Measurements from ENCODE around the gene AATK. TPM values are rescaled to one million over a fixed set of nuclear protein-coding genes. Genes with fewer than 3 reads are reported as not detected.

Gene AATK
- total and polyA plus RNA-seq, 2 of the 13 experiments (the other 11 are each of a cell fraction or from before 2014, with no cell fraction given), result 2.9 to 8.4 TPM

DNA sequence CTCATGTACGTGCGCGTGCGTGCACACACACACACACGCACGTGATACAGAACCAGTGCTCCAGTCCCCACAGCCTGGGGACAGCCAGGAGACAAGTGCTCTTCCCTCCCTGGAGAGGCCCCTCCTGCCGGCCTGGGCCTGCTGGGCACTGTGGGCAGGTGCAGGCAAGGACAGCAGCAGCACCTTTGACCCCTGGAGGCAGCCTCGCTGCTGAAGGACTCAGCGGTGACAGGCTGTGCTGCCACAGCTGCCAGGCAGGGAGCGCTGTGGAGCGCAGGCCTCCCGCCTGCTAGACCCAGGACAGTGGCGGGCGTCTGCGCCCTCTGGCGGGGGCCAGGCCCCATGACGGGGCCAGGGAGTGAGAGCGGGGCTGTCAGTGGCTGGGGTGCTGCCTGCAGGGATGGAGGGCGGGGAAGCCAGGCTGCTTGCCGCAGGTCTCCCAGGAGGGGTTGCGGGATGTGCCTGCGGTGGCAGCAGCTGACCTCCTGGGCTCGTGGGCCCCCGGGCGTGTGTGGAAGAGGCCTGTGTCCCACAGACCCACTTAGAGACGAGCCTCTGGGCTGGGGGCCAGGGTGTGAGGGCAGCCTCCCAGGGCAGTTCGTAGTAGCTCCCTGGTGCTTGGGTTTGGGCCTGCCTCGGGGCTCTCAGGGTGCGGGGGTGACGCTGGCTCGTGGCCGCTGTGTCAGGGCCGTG, 64.3 kb downstream of the AATK start (continued):
- TF ChIP-seq ZBTB7A (CRISPR knock-in tag; IDR thresholded peaks at IDR 0.05) (peak; percentile 95; the same call in 1 of the 2 replicates), ZNF75D (CRISPR knock-in tag; IDR thresholded peaks at IDR 0.05; ENCODE audit: borderline replicate concordance) (no peak), FOXM1 (CRISPR knock-in tag; IDR thresholded peaks at IDR 0.05) (no peak), NR2C2 (CRISPR knock-in tag; IDR thresholded peaks at IDR 0.05; ENCODE audit: borderline replicate concordance) (peak; percentile 97), ZNF510 (CRISPR knock-in tag; IDR thresholded peaks at IDR 0.05; ENCODE audit: low read depth) (no peak), ARNTL (CRISPR knock-in tag; IDR thresholded peaks at IDR 0.05) (peak; percentile 85), HMG20A (CRISPR knock-in tag; IDR thresholded peaks at IDR 0.05; ENCODE audit: borderline replicate concordance) (peak; percentile 56; the same call in 1 of the 2 replicates), REPIN1 (CRISPR knock-in tag; IDR thresholded peaks at IDR 0.05; ENCODE audit: borderline replicate concordance, low read depth) (peak; percentile 100), ZFY (CRISPR knock-in tag; IDR thresholded peaks at IDR 0.05) (peak; percentile 87), ATF1 (CRISPR knock-in tag; IDR thresholded peaks at IDR 0.05) (no peak), ZNF264 (CRISPR knock-in tag; IDR thresholded peaks at IDR 0.05) (peak; percentile 96), ZNF788 (CRISPR knock-in tag; IDR thresholded peaks at IDR 0.05; ENCODE audit: borderline replicate concordance) (peak; percentile 97), PHF8 (CRISPR knock-in tag; IDR thresholded peaks at IDR 0.05) (peak; percentile 65), ARID2 (CRISPR knock-in tag; IDR thresholded peaks at IDR 0.05; ENCODE audit: borderline replicate concordance) (no peak), ZNF672 (CRISPR knock-in tag; IDR thresholded peaks at IDR 0.05) (0 out of 2 replicates have a peak, but pooled peaks have one; percentile 63)
- TF ChIP-seq, protein P1, sequence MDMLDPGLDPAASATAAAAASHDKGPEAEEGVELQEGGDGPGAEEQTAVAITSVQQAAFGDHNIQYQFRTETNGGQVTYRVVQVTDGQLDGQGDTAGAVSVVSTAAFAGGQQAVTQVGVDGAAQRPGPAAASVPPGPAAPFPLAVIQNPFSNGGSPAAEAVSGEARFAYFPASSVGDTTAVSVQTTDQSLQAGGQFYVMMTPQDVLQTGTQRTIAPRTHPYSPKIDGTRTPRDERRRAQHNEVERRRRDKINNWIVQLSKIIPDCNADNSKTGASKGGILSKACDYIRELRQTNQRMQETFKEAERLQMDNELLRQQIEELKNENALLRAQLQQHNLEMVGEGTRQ (IDR thresholded peaks at IDR 0.05; ENCODE audit: low read depth, low read length), result 0 out of 2 replicates have a peak, but pooled peaks have one; percentile 22
- TF ChIP-seq, protein P1 (CRISPR knock-in tag; IDR thresholded peaks at IDR 0.05; ENCODE audit: borderline replicate concordance), result no peak; the same call in 1 of the 2 replicates
- TF ChIP-seq, protein P2, sequence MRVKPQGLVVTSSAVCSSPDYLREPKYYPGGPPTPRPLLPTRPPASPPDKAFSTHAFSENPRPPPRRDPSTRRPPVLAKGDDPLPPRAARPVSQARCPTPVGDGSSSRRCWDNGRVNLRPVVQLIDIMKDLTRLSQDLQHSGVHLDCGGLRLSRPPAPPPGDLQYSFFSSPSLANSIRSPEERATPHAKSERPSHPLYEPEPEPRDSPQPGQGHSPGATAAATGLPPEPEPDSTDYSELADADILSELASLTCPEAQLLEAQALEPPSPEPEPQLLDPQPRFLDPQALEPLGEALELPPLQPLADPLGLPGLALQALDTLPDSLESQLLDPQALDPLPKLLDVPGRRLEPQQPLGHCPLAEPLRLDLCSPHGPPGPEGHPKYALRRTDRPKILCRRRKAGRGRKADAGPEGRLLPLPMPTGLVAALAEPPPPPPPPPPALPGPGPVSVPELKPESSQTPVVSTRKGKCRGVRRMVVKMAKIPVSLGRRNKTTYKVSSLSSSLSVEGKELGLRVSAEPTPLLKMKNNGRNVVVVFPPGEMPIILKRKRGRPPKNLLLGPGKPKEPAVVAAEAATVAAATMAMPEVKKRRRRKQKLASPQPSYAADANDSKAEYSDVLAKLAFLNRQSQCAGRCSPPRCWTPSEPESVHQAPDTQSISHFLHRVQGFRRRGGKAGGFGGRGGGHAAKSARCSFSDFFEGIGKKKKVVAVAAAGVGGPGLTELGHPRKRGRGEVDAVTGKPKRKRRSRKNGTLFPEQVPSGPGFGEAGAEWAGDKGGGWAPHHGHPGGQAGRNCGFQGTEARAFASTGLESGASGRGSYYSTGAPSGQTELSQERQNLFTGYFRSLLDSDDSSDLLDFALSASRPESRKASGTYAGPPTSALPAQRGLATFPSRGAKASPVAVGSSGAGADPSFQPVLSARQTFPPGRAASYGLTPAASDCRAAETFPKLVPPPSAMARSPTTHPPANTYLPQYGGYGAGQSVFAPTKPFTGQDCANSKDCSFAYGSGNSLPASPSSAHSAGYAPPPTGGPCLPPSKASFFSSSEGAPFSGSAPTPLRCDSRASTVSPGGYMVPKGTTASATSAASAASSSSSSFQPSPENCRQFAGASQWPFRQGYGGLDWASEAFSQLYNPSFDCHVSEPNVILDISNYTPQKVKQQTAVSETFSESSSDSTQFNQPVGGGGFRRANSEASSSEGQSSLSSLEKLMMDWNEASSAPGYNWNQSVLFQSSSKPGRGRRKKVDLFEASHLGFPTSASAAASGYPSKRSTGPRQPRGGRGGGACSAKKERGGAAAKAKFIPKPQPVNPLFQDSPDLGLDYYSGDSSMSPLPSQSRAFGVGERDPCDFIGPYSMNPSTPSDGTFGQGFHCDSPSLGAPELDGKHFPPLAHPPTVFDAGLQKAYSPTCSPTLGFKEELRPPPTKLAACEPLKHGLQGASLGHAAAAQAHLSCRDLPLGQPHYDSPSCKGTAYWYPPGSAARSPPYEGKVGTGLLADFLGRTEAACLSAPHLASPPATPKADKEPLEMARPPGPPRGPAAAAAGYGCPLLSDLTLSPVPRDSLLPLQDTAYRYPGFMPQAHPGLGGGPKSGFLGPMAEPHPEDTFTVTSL (CRISPR knock-in tag; IDR thresholded peaks at IDR 0.05; ENCODE audit: borderline replicate concordance), result no peak
- TF ChIP-seq, protein P3, sequence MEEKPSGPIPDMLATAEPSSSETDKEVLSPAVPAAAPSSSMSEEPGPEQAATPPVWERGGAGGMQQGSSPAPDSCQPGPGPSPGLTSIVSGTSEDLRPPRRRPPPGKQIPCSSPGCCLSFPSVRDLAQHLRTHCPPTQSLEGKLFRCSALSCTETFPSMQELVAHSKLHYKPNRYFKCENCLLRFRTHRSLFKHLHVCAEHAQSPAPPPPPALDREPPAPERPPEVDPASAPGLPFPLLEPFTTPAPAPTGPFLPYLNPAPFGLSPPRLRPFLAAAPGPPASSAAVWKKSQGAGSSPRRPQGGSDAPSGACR (CRISPR knock-in tag; IDR thresholded peaks at IDR 0.05), result peak; percentile 96
- TF ChIP-seq, protein P4, sequence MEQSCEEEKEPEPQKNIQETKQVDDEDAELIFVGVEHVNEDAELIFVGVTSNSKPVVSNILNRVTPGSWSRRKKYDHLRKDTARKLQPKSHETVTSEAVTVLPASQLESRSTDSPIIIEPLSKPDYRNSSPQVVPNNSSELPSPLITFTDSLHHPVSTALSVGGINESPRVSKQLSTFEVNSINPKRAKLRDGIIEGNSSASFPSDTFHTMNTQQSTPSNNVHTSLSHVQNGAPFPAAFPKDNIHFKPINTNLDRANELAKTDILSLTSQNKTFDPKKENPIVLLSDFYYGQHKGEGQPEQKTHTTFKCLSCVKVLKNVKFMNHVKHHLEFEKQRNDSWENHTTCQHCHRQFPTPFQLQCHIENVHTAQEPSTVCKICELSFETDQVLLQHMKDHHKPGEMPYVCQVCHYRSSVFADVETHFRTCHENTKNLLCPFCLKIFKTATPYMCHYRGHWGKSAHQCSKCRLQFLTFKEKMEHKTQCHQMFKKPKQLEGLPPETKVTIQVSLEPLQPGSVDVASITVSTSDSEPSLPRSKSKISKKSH (CRISPR knock-in tag; IDR thresholded peaks at IDR 0.05; ENCODE audit: borderline replicate concordance), result peak; percentile 87

Measured in HepG2 (cell line).